Mesothelial cell of epicardium (in vitro differentiated cells): ENCODE results near the gene SETSIP. TPM values are rescaled to one million over a fixed set of nuclear protein-coding genes. Genes with fewer than 3 reads are reported as not detected.
"Not testable (repeated sequence)": the region's sequence is repeated elsewhere in the genome, so short reads cannot be mapped to it uniquely, and the experiment has no call there.

Experiments
- DNase-seq, 2 experiments: peaks; one replicate each; pipeline ENCODE4 v3.0.0; 2021; ENCODE audit warnings: low spot score in 2 of 2; ENCODE audit not compliant: unreplicated experiment in 2 of 2
- H3K27ac Mint-ChIP-seq: 2 replicates; pipeline ENCODE4 v1.8.0; 2021; ENCODE audit warnings: mixed read lengths
- H3K27me3 Mint-ChIP-seq: 2 replicates; pipeline ENCODE4 v1.8.0; 2021; ENCODE audit warnings: low read depth, mixed read lengths
- H3K36me3 Mint-ChIP-seq: 2 replicates; pipeline ENCODE4 v1.8.0; 2021; ENCODE audit warnings: mixed read lengths
- H3K4me1 Mint-ChIP-seq: 2 replicates; pipeline ENCODE4 v1.8.0; 2021; ENCODE audit warnings: mixed read lengths
- H3K4me3 Mint-ChIP-seq: 2 replicates; pipeline ENCODE4 v1.8.0; 2021; ENCODE audit warnings: mild to moderate bottlenecking, moderate library complexity, mixed read lengths
- H3K9me3 Mint-ChIP-seq: 2 replicates; pipeline ENCODE4 v1.8.0; 2021; ENCODE audit warnings: mixed read lengths
- CTCF ChIP-seq: fragments of 200-600 bp; sonication (generic); IDR thresholded peaks from one replicate; pipeline ENCODE4 v1.5.0; 2021; ENCODE audit warnings: antibody characterized with exemption; ENCODE audit not compliant: unreplicated experiment
- total RNA-seq: library from RNA; stranded (reverse); gene quantifications from 3 replicates; pipeline ENCODE4 v1.2.1, GENCODE V29; 2021

Gene SETSIP
- total RNA-seq, 1 donor from 2014 or later = not detected

- no peak for DNase-seq
- TF ChIP-seq CTCF = no peak
- H3K27me3 Mint-ChIP-seq = peaks cover 7% of the 10 kb centered on the region
- peak overlapping the region; percentile 71 for H3K4me3 Mint-ChIP-seq
- peaks cover 7% of the 10 kb centered on the region for H3K36me3 Mint-ChIP-seq
- peaks cover 7% of the 10 kb centered on the region for H3K9me3 Mint-ChIP-seq
- peaks cover 16% of the 10 kb centered on the region for H3K4me1 Mint-ChIP-seq
- H3K27ac Mint-ChIP-seq = peak overlapping the region; percentile 86
Observed at GRCh38 chr1:92029241-92029922, 45.8 kb downstream of the SETSIP start.

DNA sequence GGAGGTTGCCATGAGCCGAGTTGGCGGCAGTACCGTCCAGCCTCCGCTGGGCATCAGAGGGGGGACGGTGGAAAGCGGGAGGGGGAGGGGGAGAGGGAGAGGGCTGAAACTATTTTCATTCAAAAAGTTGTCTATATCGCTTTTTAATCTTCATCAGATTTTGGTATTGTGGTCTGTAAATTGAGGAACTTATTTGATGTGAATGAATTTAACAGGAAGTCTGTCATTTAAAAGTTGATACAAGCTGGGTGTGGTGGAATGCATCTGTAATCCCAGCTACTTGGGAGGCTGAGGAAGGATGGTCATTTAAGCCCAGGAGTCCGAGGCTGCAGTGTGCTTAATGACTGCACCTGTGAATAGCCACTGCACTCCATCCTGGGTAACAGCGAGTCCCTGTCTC lies 48.4 kb downstream of the SETSIP start:
- Mint-ChIP-seq H3K36me3 (peaks cover 12% of the 10 kb centered on the region), H3K4me1 (peaks cover 16% of the 10 kb centered on the region), H3K4me3 (no peak overlapping the region), H3K27me3 (peaks cover 7% of the 10 kb centered on the region), H3K9me3 (peaks cover 16% of the 10 kb centered on the region), H3K27ac (no peak overlapping the region)
- TF ChIP-seq CTCF = no peak
- no peak for DNase-seq

DNA sequence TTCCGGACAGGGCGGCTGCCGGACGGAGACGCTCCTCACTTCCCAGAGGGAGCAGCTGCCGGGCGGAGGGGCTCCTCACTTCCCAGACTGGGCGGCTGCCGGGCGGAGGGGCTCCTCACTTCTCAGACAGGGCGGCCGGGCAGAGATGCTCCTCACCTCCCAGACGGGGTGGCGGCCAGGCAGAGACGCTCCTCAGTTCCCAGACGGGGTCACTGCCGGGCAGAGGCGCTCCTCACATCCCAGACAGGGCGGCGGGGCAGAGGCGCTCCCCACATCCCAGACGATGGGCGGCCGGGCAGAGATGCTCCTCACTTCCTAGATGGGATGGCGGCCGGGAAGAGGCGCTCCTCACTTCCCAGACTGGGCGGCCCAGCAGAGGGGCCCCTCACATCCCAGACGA lies 49.2 kb downstream of the SETSIP start:
- Mint-ChIP-seq H3K9me3 (peaks cover 21% of the 10 kb centered on the region), H3K4me1 (peaks cover 13% of the 10 kb centered on the region), H3K36me3 (peaks cover 12% of the 10 kb centered on the region)
- H3K27ac Mint-ChIP-seq, H3K4me3 Mint-ChIP-seq, H3K27me3 Mint-ChIP-seq, DNase-seq: not testable (repeated sequence)

Other genes starting within 250 kb of the SETSIP start
- gene TGFBR3, start 189.3 kb downstream of the SETSIP start, total RNA-seq = 19.7 to 24.6 TPM (median 20.7 TPM) in 3 replicates
- gene BRDT, start 126.0 kb downstream of the SETSIP start, total RNA-seq = not detected in 3 replicates
- gene EPHX4, start 45.4 kb downstream of the SETSIP start, total RNA-seq = 1.3 to 1.5 TPM (median 1.4 TPM) in 3 replicates
- 6.6 to 8.7 TPM (median 8.4 TPM) in 3 replicates for gene BTBD8, start 4.9 kb upstream of the SETSIP start, total RNA-seq
- not detected in 3 replicates for gene C1orf146, start 142.5 kb upstream of the SETSIP start, total RNA-seq
- gene GLMN, start 223.6 kb upstream of the SETSIP start, total RNA-seq = 22.0 to 25.3 TPM (median 22.7 TPM) in 3 replicates
- 38.1 to 43.3 TPM (median 42.5 TPM) in 3 replicates for gene RPAP2, start 223.6 kb upstream of the SETSIP start, total RNA-seq